Lung (tissue), 12 donors: ENCODE measurements around the gene DENND1B. TPM values are rescaled to one million over a fixed set of nuclear protein-coding genes. Genes with fewer than 3 reads are reported as not detected.
"Not testable (repeated sequence)": the region's sequence is repeated elsewhere in the genome, so short reads cannot be mapped to it uniquely, and the experiment has no call there.

Experiments used
- ATAC-seq: fragments of 200-7000 bp; cut with Tn5 transposase; one replicate; pipeline ENCODE4 v1.9.1; 2020; ENCODE audit warnings: moderate number of reproducible peaks; ENCODE audit not compliant: insufficient read depth, low FRiP score
- DNase-seq, 3 donors: peaks; one replicate each; pipeline ENCODE4 v3.0.0-alpha.2; 2013 to 2017
- H3K27ac ChIP-seq, 2 donors: one replicate each; pipeline ENCODE4 v1.5.1; 2013; ENCODE audit warnings: mild to moderate bottlenecking in 2 of 2, moderate library complexity in 2 of 2, control low read depth in 1 of 2, inconsistent platforms in 1 of 2, low read depth in 1 of 2, low read length in 1 of 2
- H3K27me3 ChIP-seq, 3 donors: one replicate each; pipeline ENCODE4 v1.5.1; 2013; ENCODE audit warnings: low read length in 2 of 3; ENCODE audit not compliant: control insufficient read depth in 3 of 3, insufficient read depth in 3 of 3
- H3K36me3 ChIP-seq, 4 donors: one replicate each; pipeline ENCODE4 v1.5.1; 2013; ENCODE audit warnings: low read length in 4 of 4, mild to moderate bottlenecking in 1 of 4, moderate library complexity in 1 of 4; ENCODE audit not compliant: control insufficient read depth in 4 of 4, insufficient read depth in 4 of 4
- H3K4me1 ChIP-seq, 5 donors: one replicate each; pipeline ENCODE4 v1.5.1; 2013; ENCODE audit warnings: low read length in 5 of 5, mild to moderate bottlenecking in 2 of 5, moderate library complexity in 1 of 5; ENCODE audit not compliant: control insufficient read depth in 5 of 5, insufficient read depth in 5 of 5
- H3K4me3 ChIP-seq: one replicate; pipeline ENCODE4 v1.5.1; 2013; ENCODE audit warnings: mild to moderate bottlenecking, control low read depth, moderate library complexity
- H3K9ac ChIP-seq, 2 donors: one replicate each; pipeline ENCODE4 v1.5.1; 2013; ENCODE audit warnings: low read length in 2 of 2, control low read depth in 1 of 2; ENCODE audit not compliant: insufficient read depth in 1 of 2
- H3K9me3 ChIP-seq, 4 donors: one replicate each; pipeline ENCODE4 v1.5.1; 2013; ENCODE audit warnings: low read length in 3 of 4, mild to moderate bottlenecking in 1 of 4, moderate library complexity in 1 of 4; ENCODE audit not compliant: control insufficient read depth in 4 of 4, insufficient read depth in 3 of 4
- WGBS, 2 donors: extraction: QIAGEN DNeasy Blood & Tissue Kit; methylation state at CpG; one replicate each; pipeline ENCODE4 v1.1.7; 2013; 5-methylcytosine and 5-hydroxymethylcytosine counted together
- polyA plus RNA-seq, 2 donors: library from polyadenylated mRNA; stranded (reverse); fragments of 200-250 nt; gene quantifications; one replicate each; pipeline ENCODE4 v1.2.1, GENCODE V29; 2013
- total RNA-seq, 2 donors: library from RNA; depleted of rRNA in 1 of 2; stranded (reverse); fragments of >200 nt in 1 of 2; gene quantifications; one replicate each; pipeline ENCODE4 v1.2.1, GENCODE V29; 2014 to 2021
- TF ChIP-seq, protein P1 (sequence below): IDR thresholded peaks from 2 replicates; pipeline ENCODE4 v1.5.1; 2012; ENCODE audit warnings: mild to moderate bottlenecking; ENCODE audit errors: control extremely low read depth, extremely low read depth
- donor health status: control.
- donor health status: control.
- donor health status: Bipolar disorder and iron deficiency.
- donor health status: healthy.
- donor health status: DM: yes; HTN: yes; CAD: no.

The DENND1B gene
- total and polyA plus RNA-seq, 4 donors, result 2.7 to 41.0 (median 10.1) TPM

DNA sequence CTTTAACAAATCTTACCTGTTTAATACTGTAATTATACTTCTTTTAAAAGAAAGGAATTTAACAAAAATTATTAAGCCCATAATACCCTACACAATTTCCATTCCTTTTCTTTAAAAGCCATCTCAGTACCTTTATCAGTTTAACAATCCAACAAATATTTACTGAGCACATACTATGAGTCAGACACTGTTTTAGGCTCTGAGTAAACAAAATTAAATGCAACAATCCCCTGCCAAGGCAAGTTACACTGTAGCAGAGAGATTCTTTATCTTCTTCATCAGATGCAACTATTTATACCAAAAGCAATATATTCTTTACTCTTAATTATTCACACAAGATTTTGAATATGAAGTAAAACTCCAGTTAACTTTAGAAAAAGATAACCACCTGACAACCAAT, 12.0 kb downstream of the DENND1B start:
- ATAC-seq (no peak), DNase-seq (no peak)
- H3K27ac ChIP-seq, result no peak overlapping the region
- no peaks in the 10 kb centered on the region for H3K9me3 ChIP-seq
- TF ChIP-seq, protein P1, sequence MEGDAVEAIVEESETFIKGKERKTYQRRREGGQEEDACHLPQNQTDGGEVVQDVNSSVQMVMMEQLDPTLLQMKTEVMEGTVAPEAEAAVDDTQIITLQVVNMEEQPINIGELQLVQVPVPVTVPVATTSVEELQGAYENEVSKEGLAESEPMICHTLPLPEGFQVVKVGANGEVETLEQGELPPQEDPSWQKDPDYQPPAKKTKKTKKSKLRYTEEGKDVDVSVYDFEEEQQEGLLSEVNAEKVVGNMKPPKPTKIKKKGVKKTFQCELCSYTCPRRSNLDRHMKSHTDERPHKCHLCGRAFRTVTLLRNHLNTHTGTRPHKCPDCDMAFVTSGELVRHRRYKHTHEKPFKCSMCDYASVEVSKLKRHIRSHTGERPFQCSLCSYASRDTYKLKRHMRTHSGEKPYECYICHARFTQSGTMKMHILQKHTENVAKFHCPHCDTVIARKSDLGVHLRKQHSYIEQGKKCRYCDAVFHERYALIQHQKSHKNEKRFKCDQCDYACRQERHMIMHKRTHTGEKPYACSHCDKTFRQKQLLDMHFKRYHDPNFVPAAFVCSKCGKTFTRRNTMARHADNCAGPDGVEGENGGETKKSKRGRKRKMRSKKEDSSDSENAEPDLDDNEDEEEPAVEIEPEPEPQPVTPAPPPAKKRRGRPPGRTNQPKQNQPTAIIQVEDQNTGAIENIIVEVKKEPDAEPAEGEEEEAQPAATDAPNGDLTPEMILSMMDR, result no peak
- H3K36me3 ChIP-seq, result no peaks in the 10 kb centered on the region
- H3K4me1 ChIP-seq, result peaks cover 0 to 10% (median 0%) of the 10 kb centered on the region in 5 donors
- H3K9ac ChIP-seq, result no peak overlapping the region
- H3K4me3 ChIP-seq, result no peak overlapping the region
- no peaks in the 10 kb centered on the region for H3K27me3 ChIP-seq

DNA sequence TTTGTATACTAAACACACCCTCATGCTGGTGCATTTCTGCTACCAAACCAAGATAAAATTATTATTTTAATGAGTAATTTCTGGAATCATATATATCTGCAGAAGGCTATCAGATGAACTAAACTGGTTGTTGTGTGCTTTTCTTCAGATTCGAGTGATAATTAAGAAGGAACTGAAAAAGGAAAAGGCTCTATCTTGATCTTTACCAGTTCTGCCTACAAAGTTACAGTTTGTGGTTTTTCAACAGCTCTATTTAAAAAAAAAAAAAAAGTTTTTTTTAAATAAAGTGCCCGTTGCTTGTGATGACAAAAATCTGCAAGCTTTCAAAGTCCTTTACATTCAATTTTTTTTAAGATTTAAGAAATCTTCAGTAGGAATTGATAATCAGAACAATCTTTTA, 13.6 kb downstream of the DENND1B start:
- H3K9me3 ChIP-seq, result no peaks in the 10 kb centered on the region
- TF ChIP-seq, protein P1, result no peak
- no peak for ATAC-seq
- DNase-seq, result no peak
- H3K9ac ChIP-seq, result no peak overlapping the region
- no peaks in the 10 kb centered on the region for H3K36me3 ChIP-seq
- no peaks in the 10 kb centered on the region for H3K27me3 ChIP-seq
- H3K4me3 ChIP-seq, result no peak overlapping the region
- H3K27ac ChIP-seq, result no peak overlapping the region
- 25 to 60% methylated on average over 2 of the region's 2 CpGs for WGBS, 2 donors
- H3K4me1 ChIP-seq, result peaks cover 0 to 10% (median 0%) of the 10 kb centered on the region in 5 donors

DNA sequence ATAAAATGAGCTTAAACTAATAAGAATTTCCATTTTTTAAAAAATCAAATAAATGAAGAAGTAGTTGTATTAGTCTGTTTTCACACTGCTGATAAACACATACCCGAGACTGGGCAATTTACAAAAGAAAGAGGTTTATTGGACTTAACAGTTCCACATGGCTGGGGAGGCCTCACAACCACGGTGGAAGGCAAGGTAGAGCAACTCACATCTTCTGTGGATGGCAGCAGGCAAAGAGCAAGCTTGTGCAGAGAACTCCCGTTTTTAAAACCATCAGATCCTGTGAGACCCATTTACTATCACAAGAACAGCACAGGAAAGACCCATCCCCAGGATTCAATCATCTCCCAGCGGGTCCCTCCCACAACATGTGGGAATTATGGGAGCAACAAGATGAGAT, 19.7 kb downstream of the DENND1B start:
- not testable (repeated sequence) for H3K4me1 ChIP-seq, H3K4me3 ChIP-seq, ATAC-seq, H3K9ac ChIP-seq, H3K9me3 ChIP-seq, DNase-seq, H3K36me3 ChIP-seq, H3K27me3 ChIP-seq, H3K27ac ChIP-seq
- 85 to 86% methylated on average over 4 of the region's 4 CpGs for WGBS, 2 donors

DNA sequence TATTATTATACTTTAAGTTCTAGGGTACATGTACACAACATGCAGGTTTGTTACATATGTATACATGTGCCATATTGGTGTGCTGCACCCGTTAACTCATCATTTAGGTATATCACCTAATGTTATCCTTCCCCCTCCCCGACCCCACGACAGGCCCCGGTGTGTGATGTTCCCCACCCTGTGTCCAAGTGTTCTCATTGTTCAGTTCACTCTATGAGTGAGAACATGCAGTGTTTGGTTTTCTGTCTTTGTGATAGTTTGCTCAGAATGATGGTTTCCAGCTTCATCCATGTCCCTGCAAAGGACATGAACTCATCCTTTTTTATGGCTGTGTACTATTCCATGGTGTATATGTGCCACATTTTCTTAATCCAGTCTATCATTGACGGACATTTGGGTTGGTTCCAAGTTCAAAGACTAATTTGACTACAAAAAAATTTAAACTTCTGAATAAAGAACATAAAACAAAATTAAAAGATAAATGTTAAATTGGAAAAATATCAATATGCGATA, 22.6 kb downstream of the DENND1B start:
- 98 to 100% methylated on average over 6 of the region's 6 CpGs for WGBS, 2 donors
- H3K4me1 ChIP-seq, H3K9me3 ChIP-seq, H3K27me3 ChIP-seq, ATAC-seq, H3K9ac ChIP-seq, H3K4me3 ChIP-seq, H3K27ac ChIP-seq, DNase-seq, H3K36me3 ChIP-seq: not testable (repeated sequence)

DNA sequence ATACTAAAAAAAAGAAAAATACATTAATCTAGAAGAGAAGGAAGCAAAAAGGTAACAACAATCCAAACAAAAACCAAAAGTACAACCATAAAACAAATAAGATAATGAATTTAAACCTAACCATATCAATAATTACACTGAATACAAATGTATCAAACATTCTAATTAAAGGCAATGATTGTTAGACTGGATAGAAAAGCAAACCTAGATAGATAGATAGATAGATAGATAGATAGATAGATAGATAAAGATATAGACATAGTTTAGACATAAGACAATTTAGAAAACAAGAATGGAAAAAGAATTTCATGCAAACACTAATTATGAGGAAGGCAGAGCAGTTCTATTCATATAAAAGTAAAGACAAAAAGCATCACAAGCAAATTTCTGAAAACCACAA, 24.9 kb downstream of the DENND1B start:
- DNase-seq, result no peak
- Histone ChIP-seq H3K27me3 (no peaks in the 10 kb centered on the region), H3K9me3 (no peaks in the 10 kb centered on the region), H3K9ac (no peak overlapping the region), H3K36me3 (peaks cover 0 to 7% (median 2%) of the 10 kb centered on the region in 4 donors), H3K4me3 (no peak overlapping the region), H3K27ac (no peak overlapping the region), H3K4me1 (no peaks in the 10 kb centered on the region)
- ATAC-seq, result no peak
- TF ChIP-seq, protein P1, result no peak
